DOHH2 (cell line): ENCODE data around the gene ROGDI.

Experiments
- CTCF ChIP-seq: fragments of 200-600 bp; sonication (generic); IDR thresholded peaks from one replicate; pipeline ENCODE4 v1.5.1; 2014; ENCODE audit warnings: antibody characterized with exemption, mild to moderate bottlenecking, low read depth, low read length; ENCODE audit not compliant: poor library complexity, severe bottlenecking
- EZH2phosphoT487 ChIP-seq: fragments of 200-600 bp; sonication (generic); IDR thresholded peaks from 2 replicates; pipeline ENCODE4 v1.6.1; 2017; ENCODE audit warnings: borderline replicate concordance, mild to moderate bottlenecking, antibody characterized with exemption, low read length, moderate library complexity, mixed read lengths

DNA sequence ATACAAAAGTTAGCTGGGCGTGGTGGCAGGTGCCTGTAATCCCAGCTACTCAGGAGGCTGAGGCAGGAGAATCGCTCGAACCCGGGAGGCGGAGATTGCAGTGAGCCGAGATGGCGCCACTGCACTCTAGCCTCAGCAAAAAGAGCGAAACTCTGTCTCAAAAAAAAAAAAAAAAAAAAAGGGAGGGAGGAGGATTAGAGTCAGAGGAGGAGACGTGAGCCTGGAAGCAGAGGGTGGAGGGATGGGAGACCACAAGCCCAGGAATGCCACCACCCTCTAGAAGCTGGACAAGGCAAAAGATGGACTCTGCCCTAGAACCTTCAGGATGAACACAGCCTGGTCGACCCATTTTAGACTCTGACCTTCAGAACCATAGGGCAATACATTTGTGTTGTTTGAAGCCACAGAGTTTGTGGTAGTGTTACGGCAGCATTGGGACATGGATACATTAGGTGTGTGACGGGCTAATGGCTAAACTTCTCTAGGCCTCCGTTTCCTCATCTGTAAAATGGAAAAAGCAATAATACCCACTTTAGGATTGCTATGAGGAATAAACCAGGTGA lies 9.4 kb downstream of the ROGDI start:
- TF ChIP-seq CTCF (no peak), EZH2phosphoT487 (no peak)
